Measurements from ENCODE around the gene FST. TPM values are rescaled to one million over a fixed set of nuclear protein-coding genes. Genes with fewer than 3 reads are reported as not detected.

The FST gene
- total and polyA plus RNA-seq, 2 of the 13 experiments (the other 11 are each of a cell fraction or from before 2014, with no cell fraction given), result 38.6 to 136 TPM

GRCh38 chr5:53464722-53465121 lies 15.7 kb upstream of the FST start (continued):
- TF ChIP-seq ZFX (CRISPR knock-in tag; IDR thresholded peaks at IDR 0.05; ENCODE audit: low read depth) (no peak), ZNF816 (CRISPR knock-in tag; IDR thresholded peaks at IDR 0.05; ENCODE audit: borderline replicate concordance) (no peak), RBFOX2 (IDR thresholded peaks at IDR 0.05; ENCODE audit: low read depth, low read length) (no peak), PATZ1 (CRISPR knock-in tag; IDR thresholded peaks at IDR 0.05) (peak; percentile 84), ZNF672 (CRISPR knock-in tag; IDR thresholded peaks at IDR 0.05) (no peak), ZNF275 (CRISPR knock-in tag; IDR thresholded peaks at IDR 0.05; ENCODE audit: borderline replicate concordance) (no peak), NFE2 (CRISPR knock-in tag; IDR thresholded peaks at IDR 0.05) (no peak), FOXC1 (CRISPR knock-in tag; IDR thresholded peaks at IDR 0.05; ENCODE audit: borderline replicate concordance) (0 out of 2 replicates have a peak, but pooled peaks have one; percentile 37), ADNP (CRISPR knock-in tag; IDR thresholded peaks at IDR 0.05) (no peak), SMAD3 (CRISPR knock-in tag; IDR thresholded peaks at IDR 0.05) (peak; percentile 82; the same call in 1 of the 2 replicates), BATF2 (CRISPR knock-in tag; IDR thresholded peaks at IDR 0.05) (no peak), CREBL2 (CRISPR knock-in tag; IDR thresholded peaks at IDR 0.05; ENCODE audit: borderline replicate concordance) (no peak), NFE2L2 (IDR thresholded peaks at IDR 0.05; ENCODE audit: low read length) (no peak), ZFP36L2 (CRISPR knock-in tag; IDR thresholded peaks at IDR 0.05) (no peak), HOXA9 (CRISPR knock-in tag; IDR thresholded peaks at IDR 0.05; ENCODE audit: borderline replicate concordance) (no peak), IRX3 (CRISPR knock-in tag; IDR thresholded peaks at IDR 0.05; ENCODE audit: borderline replicate concordance, low read depth) (no peak), ZNF615 (CRISPR knock-in tag; IDR thresholded peaks at IDR 0.05; ENCODE audit: borderline replicate concordance) (no peak), SNAI1 (CRISPR knock-in tag; IDR thresholded peaks at IDR 0.05; ENCODE audit: borderline replicate concordance) (no peak), ZBTB2 (CRISPR knock-in tag; IDR thresholded peaks at IDR 0.05; ENCODE audit: low read depth) (no peak), PRPF4 (IDR thresholded peaks at IDR 0.05; ENCODE audit: low read depth, low read length, poor library complexity, severe bottlenecking) (no peak), CREB1 (IDR thresholded peaks at IDR 0.05) (no peak), CREB1 (CRISPR knock-in tag; IDR thresholded peaks at IDR 0.05) (peak; percentile 64; the same call in 1 of the 2 replicates), CBFB (CRISPR knock-in tag; IDR thresholded peaks at IDR 0.05) (no peak), ZNF639 (CRISPR knock-in tag; conservative IDR thresholded peaks at IDR 0.05) (no peak), NFE2L1 (CRISPR knock-in tag; IDR thresholded peaks at IDR 0.05; ENCODE audit: borderline replicate concordance) (no peak), U2AF2 (IDR thresholded peaks at IDR 0.05; ENCODE audit: low read depth, low read length) (no peak)

All from HepG2 (cell line).